Tibial nerve (tissue), 4 donors: ENCODE results near the gene ZNF653.

Experiments used
- EP300 ChIP-seq, 2 donors: sonication (generic); formaldehyde crosslinking; IDR thresholded peaks; one replicate each; pipeline ENCODE4 v1.6.1; 2017; ENCODE audit warnings: antibody characterized with exemption in 2 of 2, mild to moderate bottlenecking in 1 of 2
- POLR2A ChIP-seq, 2 donors: fragments of 450-650 bp; IDR thresholded peaks; one replicate each; pipeline ENCODE4 v1.6.1; 2017; ENCODE audit warnings: antibody characterized with exemption in 2 of 2, mild to moderate bottlenecking in 2 of 2, moderate library complexity in 2 of 2
- TF ChIP-seq, protein P1 (sequence below), 5 experiments: fragments of 200-600 bp in 3 of 5; fragments of 450-650 bp in 2 of 5; sonication (generic) in 3 of 5; IDR thresholded peaks; one replicate each; pipeline ENCODE4 v1.5.1; 2016 to 2019; ENCODE audit warnings: antibody characterized with exemption in 5 of 5, mild to moderate bottlenecking in 3 of 5, moderate library complexity in 2 of 5

DNA sequence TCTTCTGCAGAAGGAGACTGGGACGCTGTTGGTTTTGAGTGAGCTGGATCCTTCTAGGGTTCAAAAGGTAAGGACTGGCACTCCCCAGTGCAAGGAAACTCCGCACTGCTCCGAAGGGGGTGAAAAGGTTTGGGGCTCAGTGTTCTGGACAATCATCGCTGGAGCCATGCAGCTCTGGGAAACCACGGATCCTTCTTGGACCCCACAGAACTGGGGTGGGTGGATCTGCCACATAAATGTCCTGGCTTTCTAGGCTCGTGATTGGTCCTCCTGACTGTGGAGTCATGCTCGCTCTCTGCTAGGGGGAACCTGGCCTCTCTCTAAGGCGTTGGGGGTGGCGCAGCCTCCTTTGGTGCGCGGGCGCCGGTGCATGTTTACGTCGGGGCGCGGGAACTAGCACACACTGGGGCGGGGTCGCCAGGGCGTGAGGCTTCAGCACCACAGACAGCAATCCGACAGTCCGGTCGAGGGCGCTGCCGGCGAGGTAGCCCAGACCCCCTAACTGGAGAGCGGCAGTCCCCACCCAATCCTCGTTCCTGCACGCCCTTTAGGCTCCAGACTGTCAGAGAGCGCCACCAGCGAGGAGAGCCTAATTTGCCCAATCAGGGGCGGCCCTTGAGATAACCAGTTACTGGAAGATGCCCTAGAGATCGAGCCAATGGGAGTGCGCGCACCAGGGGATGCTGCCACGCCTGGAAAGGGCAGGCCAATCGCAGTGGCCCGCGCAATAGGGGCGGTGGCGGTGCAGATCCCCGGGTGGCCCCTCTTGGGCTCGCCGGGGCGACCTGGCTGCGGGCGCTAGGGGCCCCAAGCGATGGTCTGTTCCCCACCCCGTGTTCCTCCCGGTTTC, 23.9 kb downstream of the ZNF653 start:
- TF ChIP-seq, protein P1, sequence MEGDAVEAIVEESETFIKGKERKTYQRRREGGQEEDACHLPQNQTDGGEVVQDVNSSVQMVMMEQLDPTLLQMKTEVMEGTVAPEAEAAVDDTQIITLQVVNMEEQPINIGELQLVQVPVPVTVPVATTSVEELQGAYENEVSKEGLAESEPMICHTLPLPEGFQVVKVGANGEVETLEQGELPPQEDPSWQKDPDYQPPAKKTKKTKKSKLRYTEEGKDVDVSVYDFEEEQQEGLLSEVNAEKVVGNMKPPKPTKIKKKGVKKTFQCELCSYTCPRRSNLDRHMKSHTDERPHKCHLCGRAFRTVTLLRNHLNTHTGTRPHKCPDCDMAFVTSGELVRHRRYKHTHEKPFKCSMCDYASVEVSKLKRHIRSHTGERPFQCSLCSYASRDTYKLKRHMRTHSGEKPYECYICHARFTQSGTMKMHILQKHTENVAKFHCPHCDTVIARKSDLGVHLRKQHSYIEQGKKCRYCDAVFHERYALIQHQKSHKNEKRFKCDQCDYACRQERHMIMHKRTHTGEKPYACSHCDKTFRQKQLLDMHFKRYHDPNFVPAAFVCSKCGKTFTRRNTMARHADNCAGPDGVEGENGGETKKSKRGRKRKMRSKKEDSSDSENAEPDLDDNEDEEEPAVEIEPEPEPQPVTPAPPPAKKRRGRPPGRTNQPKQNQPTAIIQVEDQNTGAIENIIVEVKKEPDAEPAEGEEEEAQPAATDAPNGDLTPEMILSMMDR (IDR thresholded peaks at IDR 0.05), result no peak
- TF ChIP-seq POLR2A (IDR thresholded peaks at IDR 0.05), result no peak
- TF ChIP-seq EP300 (IDR thresholded peaks at IDR 0.05), result no peak
